Vagina (tissue), 2 donors: ENCODE data around the gene SIGLEC9.

Experiments used
- CTCF ChIP-seq, 3 experiments: fragments of 450-650 bp in 2 of 3; fragments of 200-600 bp in 1 of 3; sonication (generic) in 1 of 3; IDR thresholded peaks; one replicate each; pipeline ENCODE4 v1.5.1; 2017 to 2019; ENCODE audit warnings: antibody characterized with exemption in 3 of 3, mild to moderate bottlenecking in 2 of 3, moderate library complexity in 2 of 3
- POLR2A ChIP-seq, 2 donors: fragments of 450-650 bp; IDR thresholded peaks; one replicate each; pipeline ENCODE4 v1.6.1; 2017; ENCODE audit warnings: antibody characterized with exemption in 2 of 2, mild to moderate bottlenecking in 2 of 2, moderate library complexity in 2 of 2

DNA sequence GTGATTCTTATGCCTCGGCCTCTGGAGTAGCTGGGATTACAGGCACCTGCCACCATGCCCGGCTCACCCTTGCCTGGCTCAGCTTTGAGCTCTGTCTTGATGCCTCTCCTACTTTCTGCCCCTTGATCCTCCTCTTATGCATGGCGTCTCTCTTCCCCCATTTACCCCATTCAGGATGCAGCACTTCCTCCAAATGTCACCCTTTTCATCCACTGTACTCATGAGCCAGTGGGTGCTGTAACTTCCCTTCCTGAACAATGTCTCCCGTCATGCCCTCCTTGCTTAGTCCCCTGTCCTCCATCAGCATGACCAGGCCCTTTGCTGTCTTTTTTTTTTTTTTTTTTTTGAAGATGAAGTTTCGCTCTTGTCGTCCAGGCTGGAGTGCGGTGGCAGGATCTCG is 3.4 kb upstream of the SIGLEC9 start:
- TF ChIP-seq CTCF (IDR thresholded peaks at IDR 0.05) (no peak), POLR2A (IDR thresholded peaks at IDR 0.05) (no peak)
